MM.1S (cell line): ENCODE data around the gene CFAP107.

Experiments
- CTCF ChIP-seq: fragments of 300-600 bp; sonication (generic); IDR thresholded peaks from 2 replicates; pipeline ENCODE4 v1.5.1; 2016; ENCODE audit warnings: antibody characterized with exemption, low read length, mixed read lengths
- EZH2 ChIP-seq: fragments of 300-600 bp; sonication (generic); optimal IDR thresholded peaks from 2 replicates; pipeline ENCODE3; 2017; ENCODE audit warnings: low read depth, mild to moderate bottlenecking, antibody characterized with exemption, low read length, mixed read lengths
- EZH2phosphoT487 ChIP-seq: fragments of 300-600 bp; sonication (generic); IDR thresholded peaks from 2 replicates; pipeline ENCODE4 v1.6.1; 2018; ENCODE audit warnings: antibody characterized with exemption, low read length

- TF ChIP-seq CTCF (no peak), EZH2phosphoT487 (no peak), EZH2 (no peak)
These were observed 24.0 kb downstream of the CFAP107 start for GRCh38 chr1:12769976-12770505.
